ENCODE data around the gene NAA38. TPM values are rescaled to one million over a fixed set of nuclear protein-coding genes. Genes with fewer than 3 reads are reported as not detected.
A peak's percentile ranks its signal among the peaks of the same experiment; 100 is the strongest.

The NAA38 gene
- total RNA-seq, 1 donor from 2014 or later, result 64.9 TPM

GRCh38 chr17:7894226-7894625, 36.9 kb upstream of the NAA38 start:
- H3K9me3 Mint-ChIP-seq, result no peaks in the 10 kb centered on the region
- TF ChIP-seq CTCF (conservative IDR thresholded peaks at IDR 0.05), result no peak
- H3K4me1 Mint-ChIP-seq (ENCODE audit: unreplicated experiment), result peaks cover 6% of the 10 kb centered on the region
- no peak overlapping the region for H3K4me3 Mint-ChIP-seq
- DNase-seq (ENCODE audit: extremely low spot score, unreplicated experiment), result no peak
- peaks cover 42% of the 10 kb centered on the region for H3K36me3 Mint-ChIP-seq
- no peak overlapping the region for H3K27ac Mint-ChIP-seq
- H3K27me3 Mint-ChIP-seq, result no peaks in the 10 kb centered on the region

- Mint-ChIP-seq H3K27ac (no peak overlapping the region), H3K4me3 (no peak overlapping the region), H3K4me1 (ENCODE audit: unreplicated experiment) (peaks cover 6% of the 10 kb centered on the region), H3K27me3 (no peaks in the 10 kb centered on the region), H3K9me3 (no peaks in the 10 kb centered on the region), H3K36me3 (peaks cover 38% of the 10 kb centered on the region)
- no peak for DNase-seq (ENCODE audit: extremely low spot score, unreplicated experiment)
- no peak for TF ChIP-seq CTCF (conservative IDR thresholded peaks at IDR 0.05)
Observed at GRCh38 chr17:7893187-7893880, 36.0 kb upstream of the NAA38 start.

DNA sequence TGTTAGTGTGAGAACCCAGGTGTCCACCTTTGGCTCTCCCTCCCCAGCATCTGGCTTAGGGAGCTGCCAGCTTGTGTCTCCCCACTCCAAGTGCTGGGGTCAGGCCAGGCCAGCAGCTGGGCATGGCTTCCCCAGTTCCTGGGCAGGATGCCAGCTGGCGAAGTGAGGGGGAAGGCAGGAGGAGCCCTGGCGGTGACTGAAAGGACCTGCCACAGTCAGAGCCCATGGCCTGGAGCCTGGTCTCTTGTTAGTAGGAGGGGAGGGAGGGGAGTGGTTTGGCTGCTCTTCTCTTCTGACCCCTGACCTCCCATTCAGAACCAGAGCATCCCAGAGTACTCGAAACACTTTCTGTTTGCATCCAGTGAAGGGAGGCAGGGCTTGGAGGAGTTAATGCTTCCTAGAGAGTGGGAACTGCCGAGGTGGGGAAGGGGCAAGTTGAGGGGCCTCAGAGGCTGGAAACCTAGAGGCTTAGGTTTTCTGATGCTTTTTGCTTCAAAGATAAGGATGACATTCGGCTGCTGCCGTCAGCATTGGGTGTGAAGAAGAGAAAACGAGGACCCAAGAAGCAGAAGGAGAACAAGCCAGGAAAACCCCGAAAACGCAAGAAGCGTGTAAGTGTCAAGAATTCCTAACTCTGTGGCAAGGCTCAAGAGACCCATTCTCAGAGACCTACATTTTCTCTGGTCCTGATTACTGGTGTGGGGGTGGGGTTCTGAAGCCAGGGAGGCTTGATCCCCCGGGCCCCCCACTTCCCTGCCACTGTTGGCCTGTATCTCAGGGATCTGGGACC, 32.0 kb upstream of the NAA38 start:
- Mint-ChIP-seq H3K4me1 (ENCODE audit: unreplicated experiment) (no peaks in the 10 kb centered on the region), H3K4me3 (no peak overlapping the region), H3K36me3 (peaks cover 9% of the 10 kb centered on the region), H3K9me3 (no peaks in the 10 kb centered on the region), H3K27me3 (no peaks in the 10 kb centered on the region), H3K27ac (no peak overlapping the region)
- peak; percentile 69 for TF ChIP-seq CTCF (conservative IDR thresholded peaks at IDR 0.05)
- DNase-seq (ENCODE audit: extremely low spot score, unreplicated experiment), result peak; percentile 79

GRCh38 chr17:7888184-7888920, 31.0 kb upstream of the NAA38 start, which contains the start of gene CHD3:
Gene CHD3, plus strand, starts transcription at chr17:7888789. Its CDS starts 212 bp downstream, at chr17:7889001.
- H3K4me1 Mint-ChIP-seq (ENCODE audit: unreplicated experiment), result no peaks in the 10 kb centered on the region
- H3K27me3 Mint-ChIP-seq, result no peaks in the 10 kb centered on the region
- H3K27ac Mint-ChIP-seq, result no peak within 1 kb of the TSS
- H3K36me3 Mint-ChIP-seq, result peaks cover 9% of the 10 kb centered on the region
- no peak for DNase-seq (ENCODE audit: extremely low spot score, unreplicated experiment)
- no peak for TF ChIP-seq CTCF (conservative IDR thresholded peaks at IDR 0.05)
- no peak within 1 kb of the TSS for H3K4me3 Mint-ChIP-seq
- H3K9me3 Mint-ChIP-seq, result no peaks in the 10 kb centered on the region

DNA sequence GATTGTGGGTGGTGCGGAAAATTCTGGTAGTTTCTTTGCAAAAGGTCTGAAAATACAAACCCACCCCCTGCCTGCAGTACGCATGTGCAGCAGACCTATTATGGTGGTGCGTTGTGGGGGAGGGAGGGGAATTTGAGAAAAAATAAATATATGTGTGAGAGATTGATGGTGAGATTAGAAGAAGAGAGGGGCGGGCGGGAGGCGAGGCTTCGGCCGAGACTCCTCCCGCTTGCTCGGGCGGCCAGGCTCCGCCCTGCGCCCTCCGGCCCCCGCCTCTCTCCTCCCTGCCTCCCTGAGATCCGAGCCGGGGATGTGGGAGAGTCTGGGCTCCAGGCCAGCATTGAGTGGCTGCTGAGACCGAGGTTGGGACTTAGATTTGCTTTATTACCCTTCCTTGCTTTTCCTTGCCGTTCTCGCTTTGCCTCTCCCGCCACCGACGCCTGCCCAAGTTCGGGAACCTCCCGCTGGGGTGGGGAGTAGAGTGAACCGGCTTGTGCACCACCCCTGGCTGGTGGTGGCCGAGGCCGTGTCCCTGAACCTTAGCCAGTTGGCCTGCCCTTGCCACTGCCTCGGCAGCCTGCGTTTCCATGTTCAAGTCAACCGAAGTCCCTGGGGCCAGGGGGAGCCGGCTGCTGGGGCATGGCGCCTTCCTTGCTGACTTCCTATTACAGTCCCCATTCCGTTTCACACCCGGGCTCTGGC, 30.3 kb upstream of the NAA38 start:
- Mint-ChIP-seq H3K27me3 (no peaks in the 10 kb centered on the region), H3K4me3 (no peak overlapping the region), H3K27ac (no peak overlapping the region), H3K4me1 (ENCODE audit: unreplicated experiment) (no peaks in the 10 kb centered on the region), H3K36me3 (peaks cover 9% of the 10 kb centered on the region), H3K9me3 (no peaks in the 10 kb centered on the region)
- no peak for TF ChIP-seq CTCF (conservative IDR thresholded peaks at IDR 0.05)
- peak; percentile 92 for DNase-seq (ENCODE audit: extremely low spot score, unreplicated experiment)
